CD4-positive, alpha-beta T cell treated with Interleukin-17A for 1 hour (primary cell): Measurements from ENCODE around the gene REP15.
"Not testable (repeated sequence)": the region's sequence is repeated elsewhere in the genome, so short reads cannot be mapped to it uniquely, and the experiment has no call there.

Experiments
- DNase-seq: peaks from one replicate; pipeline ENCODE4 v3.0.0-alpha.2; 2020

REP15 gene

DNA sequence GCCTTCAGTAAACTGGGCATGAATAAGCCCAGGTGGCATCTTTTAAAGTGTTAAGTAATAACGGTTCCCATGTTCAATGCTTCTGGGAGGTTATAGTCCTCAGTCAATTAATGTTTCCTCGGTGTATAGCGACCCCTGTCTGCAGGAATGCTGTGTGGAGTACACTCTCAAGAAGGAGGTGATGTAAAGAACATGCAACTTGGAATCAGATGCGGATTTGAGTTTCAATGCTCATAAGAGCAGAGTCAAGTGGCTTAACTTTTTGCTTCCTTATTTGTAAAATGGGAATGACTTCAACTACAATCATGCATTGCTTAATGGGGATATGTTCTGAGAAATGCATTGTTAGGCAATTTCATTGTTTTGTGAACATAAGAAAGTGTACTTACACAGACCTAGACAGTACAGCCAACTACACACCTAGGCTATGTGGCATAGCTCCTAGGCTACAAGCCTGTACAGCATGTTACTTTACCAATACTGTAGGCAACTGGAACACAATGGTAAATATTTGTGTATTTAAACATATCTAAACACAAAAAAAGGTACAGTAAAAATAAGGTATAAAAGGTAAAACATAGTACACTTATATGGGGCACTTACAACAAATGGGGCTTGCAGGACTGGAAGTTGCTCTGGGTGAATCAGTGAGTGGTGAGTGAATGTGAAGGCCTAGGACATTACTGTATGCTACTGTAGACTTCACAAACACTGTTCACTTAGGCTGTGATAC lies 7.6 kb downstream of the REP15 start:
- peak; percentile 77 for DNase-seq

DNA sequence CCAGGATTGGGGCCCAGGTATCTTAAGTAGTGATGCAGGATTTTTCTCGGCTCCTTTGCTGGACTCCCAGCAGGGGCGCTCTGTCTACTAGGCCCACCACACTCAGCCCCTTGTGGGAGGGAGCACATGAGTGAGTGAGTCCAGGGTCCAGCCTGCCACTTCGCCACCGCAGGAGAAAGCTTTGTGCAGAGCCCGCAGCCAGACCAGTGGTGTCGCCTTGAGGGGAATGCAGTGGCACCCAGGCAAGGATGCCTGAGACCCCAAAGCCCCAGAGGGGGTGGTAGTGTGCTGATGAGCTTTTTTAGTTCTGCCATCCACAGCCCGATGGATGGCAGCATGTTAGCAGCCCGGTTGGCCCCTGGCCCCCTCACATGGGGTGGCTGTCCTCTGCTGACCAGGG lies 9.0 kb downstream of the REP15 start:
- no peak for DNase-seq

DNA sequence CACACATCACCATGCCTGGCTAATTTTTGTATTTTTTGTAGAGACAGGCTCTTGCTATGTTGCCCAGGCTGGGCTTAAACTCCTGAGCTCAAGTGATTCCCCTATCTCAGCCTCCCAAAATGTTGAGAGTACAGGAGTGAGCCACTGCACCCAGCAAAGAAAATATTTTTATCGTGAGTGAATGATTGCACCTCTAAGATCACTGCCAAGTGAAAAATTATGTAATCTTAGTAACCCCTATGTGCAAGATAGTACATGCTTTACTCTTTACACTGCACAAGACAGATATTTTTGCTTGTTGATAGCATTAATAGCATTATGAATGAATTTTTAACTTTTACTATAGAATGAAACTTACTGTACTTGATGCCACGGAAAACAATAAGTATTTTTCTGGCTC lies 11.0 kb downstream of the REP15 start:
- DNase-seq, result no peak

DNA sequence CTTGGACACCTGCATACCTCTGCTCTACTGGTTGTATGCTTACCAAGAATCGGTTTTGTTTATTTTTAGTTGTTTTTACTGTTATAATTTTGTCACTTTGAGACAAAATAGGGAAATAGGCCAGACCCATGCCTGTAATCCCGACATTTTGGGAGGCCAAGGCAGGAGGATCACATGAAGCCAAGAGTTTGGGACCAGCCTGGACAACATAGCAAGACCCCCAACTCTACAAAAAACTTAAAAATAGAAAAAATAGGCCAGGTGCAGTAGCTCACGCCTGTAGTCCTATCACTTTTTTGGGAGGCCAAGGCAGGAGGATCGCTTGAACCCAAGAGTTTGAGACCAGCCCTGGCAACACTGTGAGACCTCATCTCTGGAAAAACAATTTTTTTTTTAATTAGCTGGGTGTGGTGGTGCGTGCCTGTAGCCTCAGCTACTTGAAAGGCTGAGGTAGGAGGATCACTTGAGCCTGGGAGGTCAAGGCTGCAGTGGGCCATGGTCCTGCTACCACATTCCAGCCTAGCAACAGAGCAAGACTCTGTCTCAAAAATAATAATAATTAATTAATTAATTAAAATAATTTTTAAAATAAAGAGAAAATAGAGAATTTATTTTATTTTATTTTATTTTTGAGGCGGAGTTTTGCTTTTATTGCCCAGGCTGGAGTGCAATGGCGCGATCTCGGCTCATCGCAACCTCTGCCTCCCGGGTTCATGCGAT lies 13.1 kb downstream of the REP15 start:
- no peak for DNase-seq

DNA sequence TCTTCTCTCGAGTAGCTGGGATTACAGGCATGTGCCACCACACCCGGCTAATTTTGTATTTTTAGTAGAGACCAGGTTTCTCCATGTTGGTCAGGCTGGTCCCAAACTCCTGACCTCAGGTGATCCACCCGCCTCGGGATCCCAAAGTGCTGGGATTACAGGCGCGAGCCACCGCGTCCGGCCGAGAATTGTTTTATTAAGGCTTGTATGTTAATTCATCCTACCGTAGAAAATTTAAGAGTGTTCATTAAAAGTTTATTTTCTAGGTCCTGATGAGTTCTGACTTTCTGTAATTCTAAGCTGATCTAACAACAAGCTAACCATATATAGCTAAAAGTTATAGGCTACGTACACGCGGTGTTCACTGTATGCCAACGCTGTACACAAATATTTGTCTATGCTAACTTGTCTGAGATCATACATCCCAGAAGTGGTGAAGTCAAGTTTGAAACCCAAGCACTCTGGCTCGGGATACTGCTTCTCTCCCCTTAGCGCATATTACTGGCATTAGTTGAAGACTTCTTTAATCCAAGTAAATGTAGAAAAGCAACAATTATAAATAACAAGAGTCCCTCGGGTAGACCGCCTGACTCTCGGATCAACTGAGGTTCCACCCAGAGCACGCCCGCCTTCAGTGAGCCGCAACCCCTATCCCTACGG lies 13.8 kb downstream of the REP15 start:
- peak; percentile 44 for DNase-seq

DNA sequence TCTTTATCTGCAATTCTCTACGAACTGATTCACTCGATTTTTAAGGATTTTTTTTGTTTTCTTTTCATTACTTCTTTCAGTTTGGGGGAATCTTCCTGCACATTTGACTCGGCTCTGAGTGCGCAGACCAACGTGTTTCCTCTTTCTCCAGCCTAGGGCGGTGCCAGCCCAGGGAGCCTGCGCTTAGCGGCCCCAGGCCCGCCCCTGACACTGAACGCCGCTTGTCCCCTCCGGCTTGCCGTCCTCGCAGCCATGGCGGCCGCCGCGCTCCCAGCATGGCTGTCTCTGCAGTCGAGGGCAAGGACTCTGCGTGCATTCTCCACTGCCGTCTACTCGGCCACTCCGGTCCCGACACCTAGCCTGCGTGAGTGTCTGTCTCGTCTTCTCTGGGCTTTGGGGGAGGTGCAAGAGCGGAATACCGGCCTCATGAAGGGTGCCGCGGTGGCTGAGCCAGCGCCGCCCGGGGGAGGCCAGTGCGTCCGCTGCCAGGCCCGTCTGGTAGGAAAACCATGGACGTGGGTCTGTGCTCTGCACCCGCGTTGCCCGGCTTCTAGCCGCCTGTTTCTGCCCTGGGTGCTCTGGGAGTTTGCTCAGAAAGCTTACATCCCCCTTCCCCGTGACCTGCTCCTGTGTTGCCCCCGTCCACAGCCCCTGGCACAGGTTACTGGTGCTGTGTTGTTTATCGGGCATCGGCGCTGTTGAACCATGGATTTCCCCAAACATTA lies 14.5 kb downstream of the REP15 start, which contains the start of gene MRPS35:
MRPS35 (plus strand) TSS at position 241 of the 725 bp plus-strand sequence; CDS start at position 253, 12 bp downstream.
- DNase-seq, result peak; percentile 92

DNA sequence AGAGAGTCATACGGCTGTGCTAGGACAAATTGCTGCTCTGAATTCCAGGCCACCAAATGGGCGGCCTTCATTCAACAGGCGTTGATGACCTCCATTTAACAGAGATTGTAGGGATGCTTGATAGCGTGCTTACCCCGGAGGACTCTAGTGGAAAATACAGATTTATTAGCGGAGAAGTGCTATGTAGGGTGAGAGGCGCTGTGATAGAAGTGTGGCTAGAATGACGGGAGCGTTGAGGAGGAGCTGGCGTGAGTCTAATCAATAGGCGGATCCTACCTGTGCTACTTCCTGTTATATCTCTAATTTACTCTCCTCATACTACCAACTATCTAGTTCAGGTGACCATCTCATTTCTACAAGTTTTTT lies 15.1 kb downstream of the REP15 start:
- DNase-seq, result peak; percentile 5

DNA sequence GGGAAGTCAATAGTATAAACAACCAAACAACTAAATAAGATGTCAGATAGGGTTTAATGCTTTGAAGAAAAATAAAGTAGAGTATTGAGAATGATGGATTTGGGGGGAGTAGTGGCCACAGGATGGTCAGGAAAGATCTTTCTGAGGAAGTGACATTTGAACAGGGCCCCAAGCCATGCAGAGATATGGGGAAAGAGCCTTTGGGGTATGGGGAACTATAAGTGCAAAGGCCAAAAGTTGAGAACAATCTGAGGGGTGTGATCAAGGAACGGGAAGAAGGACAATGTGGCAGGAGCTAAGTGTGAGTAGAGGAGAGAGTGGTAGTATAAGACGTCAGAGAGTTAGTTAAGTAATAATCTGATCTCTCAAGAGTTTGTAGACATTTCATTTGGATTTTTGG lies 15.7 kb downstream of the REP15 start:
- no peak for DNase-seq

DNA sequence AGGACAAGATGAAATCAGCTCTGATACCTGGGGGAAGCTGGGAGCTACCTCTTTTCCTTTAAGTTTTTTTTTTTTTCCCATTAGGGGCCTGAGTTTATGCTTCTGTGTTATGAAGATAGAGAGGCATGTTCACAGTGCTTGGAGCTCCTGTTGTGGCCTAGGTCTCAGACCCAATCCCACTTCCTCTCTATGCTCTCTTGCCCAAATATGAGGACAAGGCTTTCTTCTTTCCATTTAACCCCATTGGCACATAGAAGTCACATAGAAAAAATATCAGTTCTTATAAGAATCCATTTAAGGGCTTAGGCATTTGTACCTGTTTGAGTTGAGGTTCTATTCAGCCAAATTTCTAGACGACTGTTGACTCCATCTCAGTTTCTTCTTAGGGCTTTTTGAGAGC lies 27.0 kb downstream of the REP15 start:
- no peak for DNase-seq

DNA sequence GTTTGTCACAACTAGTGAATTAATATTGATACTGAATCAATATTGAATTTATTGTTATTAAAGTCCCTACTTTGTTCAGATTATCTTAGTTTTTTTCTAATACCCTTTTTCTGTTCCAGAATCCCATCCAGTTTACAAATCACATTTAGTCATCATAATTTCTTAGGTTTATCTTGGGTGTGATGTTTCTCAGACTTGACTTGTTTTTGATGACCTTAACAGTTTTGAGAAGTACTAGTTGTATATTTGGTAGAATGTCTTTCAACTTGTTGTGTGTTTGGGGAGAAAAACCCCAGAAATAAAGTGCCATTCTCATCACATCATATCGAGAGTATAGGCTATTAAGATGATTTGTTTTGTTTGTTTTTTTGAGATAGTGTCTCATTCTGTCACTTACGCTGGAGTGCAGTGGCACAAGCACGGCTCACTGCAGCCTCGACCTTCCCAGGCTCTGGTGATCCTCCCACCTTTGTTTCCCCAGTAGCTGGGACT lies 33.9 kb downstream of the REP15 start:
- DNase-seq, result no peak

DNA sequence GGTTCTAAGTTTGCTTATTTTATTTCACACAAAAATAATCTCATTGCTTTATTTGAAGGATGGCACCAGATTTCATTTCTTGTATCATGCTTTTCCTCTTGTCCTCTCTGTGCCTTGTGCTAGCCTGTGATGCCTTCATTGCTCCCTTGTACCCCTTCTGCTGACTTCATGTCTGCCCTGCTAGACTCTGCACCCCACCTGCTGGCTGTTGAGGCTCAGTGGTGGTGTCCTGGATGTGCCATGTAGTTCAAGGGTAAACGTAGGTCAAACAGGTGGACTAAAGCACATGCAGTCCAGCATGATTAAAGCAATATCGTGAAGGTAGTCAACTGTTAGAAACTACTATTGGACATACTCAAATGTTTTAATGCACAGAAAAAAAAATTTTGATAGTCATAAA lies 36.0 kb downstream of the REP15 start:
- DNase-seq, result no peak

DNA sequence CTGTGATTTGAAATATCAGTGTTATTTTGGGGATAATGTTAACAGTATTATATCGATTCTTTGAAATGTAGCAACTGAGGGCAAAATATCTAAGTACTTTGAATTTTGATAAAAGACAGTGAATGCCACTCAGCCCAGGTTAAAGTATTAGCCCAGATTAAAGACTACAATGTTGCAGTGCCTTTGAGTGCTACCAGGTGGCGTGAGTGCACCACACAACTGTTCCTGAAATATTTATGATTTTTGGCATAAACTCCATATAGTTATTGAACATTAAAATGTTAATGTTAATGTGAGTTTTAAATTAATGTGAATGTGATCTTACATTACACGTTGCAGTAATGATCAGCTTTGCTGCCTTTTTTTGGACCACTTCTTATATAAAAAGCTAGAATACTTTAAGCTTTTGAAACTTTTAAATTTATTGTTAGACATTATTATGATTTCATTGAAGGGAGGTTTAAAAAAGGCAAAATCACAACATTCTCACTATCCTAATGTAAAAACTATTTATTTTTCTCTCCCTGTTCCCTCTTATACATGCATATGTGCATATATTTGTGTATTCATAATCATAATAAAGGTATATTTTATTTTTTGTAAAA lies 36.9 kb downstream of the REP15 start:
- peak; percentile 52 for DNase-seq

DNA sequence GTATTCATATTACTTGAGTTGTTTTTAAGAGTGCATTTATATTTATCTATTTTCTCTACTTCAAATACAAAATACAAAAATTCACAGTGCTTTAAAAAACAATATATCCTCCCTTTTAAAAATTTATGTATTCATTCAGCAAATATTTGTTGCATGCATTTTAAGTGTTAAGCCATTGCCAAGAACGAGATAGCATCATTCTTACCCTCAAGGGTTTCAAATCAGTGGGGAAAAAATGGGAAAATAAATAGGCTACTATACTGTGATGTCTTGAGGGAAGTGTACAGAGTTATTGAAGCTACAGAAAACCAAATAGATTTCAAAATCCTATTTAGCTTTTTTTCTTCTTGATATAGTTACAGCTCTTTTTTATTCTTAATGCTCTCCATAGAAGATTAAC lies 37.5 kb downstream of the REP15 start:
- no peak for DNase-seq

DNA sequence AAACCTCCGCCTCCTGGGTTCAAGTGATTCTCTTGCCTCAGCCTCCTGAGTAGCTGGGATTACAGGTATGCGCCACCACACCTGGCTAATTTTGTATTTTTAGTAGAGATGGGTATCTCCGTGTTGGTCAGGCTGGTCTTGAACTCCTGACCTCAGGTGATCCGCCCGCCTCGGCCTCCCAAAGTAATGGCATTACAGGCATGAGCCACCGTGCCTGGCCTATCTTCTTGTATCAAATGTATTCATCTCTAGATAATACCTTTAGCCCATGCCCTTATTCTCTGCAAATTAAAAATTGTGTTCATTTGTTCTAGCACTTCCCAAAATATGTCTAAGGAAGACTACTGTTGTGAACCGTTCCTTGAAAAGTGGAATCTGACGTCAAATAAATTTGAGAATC lies 38.1 kb downstream of the REP15 start:
- DNase-seq, result not testable (repeated sequence)

DNA sequence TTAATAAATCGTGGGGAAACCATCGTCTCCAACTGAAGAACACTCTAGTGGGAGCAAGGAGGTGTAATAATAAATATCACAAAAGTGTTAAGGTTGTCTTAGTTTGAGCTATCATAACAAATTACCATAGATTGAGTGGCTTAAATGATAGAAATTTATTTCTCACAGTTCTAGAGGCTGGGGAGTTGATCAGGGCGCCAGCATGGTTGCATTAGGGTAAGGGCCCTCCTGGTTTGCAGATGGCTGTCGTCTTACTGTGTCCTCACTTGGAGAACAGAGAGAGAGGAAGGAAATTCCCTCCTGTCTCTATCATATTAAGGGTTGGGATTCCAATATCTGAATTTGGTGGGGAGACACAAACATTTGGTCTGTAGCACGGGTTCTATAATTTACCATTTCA lies 47.4 kb downstream of the REP15 start:
- DNase-seq, result no peak

DNA sequence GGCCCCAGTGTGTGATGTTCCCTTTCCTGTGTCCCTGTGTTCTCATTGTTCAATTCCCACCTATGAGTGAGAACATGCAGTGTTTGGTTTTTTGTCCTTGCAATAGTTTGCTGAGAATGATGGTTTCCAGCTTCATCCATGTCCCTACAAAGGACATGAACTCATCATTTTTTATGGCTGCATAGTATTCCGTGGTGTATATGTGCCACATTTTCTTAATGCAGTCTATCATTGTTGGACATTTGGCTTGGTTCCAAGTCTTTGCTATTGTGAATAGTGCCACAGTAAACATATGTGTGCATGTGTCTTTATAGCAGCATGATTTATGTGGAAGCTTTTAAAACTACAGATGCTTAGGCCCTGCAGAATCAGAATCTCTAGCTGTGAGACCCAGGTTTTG lies 49.5 kb downstream of the REP15 start:
- not testable (repeated sequence) for DNase-seq
